Neural progenitor cell (in vitro differentiated cells): ENCODE results near the gene SMOC2. TPM values are rescaled to one million over a fixed set of nuclear protein-coding genes. Genes with fewer than 3 reads are reported as not detected.

ENCODE experiments used
- DNase-seq: peaks from one replicate; pipeline ENCODE4 v3.0.0-alpha.2; 2016; ENCODE audit warnings: low spot score
- H2AFZ ChIP-seq: fragments of 200-600 bp; sonication (generic); replicated peaks from 2 replicates; pipeline ENCODE4 v1.6.1; 2016; ENCODE audit warnings: antibody characterized with exemption
- H3F3A ChIP-seq: fragments of 200-600 bp; sonication (generic); 2 replicates; pipeline ENCODE4 v1.6.1; 2016; ENCODE audit warnings: antibody characterized with exemption, low read depth
- H3K27ac ChIP-seq: fragments of 200-600 bp; sonication (generic); 2 replicates; pipeline ENCODE4 v1.5.1; 2016; ENCODE audit warnings: mild to moderate bottlenecking
- H3K27me3 ChIP-seq: fragments of 200-600 bp; sonication (generic); 2 replicates; pipeline ENCODE4 v1.6.1; 2016; ENCODE audit warnings: mild to moderate bottlenecking, moderate library complexity
- H3K36me3 ChIP-seq: fragments of 200-600 bp; sonication (generic); 2 replicates; pipeline ENCODE4 v1.5.1; 2016
- H3K4me1 ChIP-seq: fragments of 200-600 bp; sonication (generic); 2 replicates; pipeline ENCODE4 v1.6.1; 2016; ENCODE audit warnings: mixed run types
- H3K4me2 ChIP-seq: fragments of 200-600 bp; sonication (generic); 2 replicates; pipeline ENCODE4 v1.6.1; 2016
- H3K4me3 ChIP-seq: fragments of 200-600 bp; sonication (generic); 2 replicates; pipeline ENCODE4 v1.5.1; 2016
- H3K79me2 ChIP-seq: fragments of 200-600 bp; sonication (generic); 2 replicates; pipeline ENCODE4 v1.6.1; 2016; ENCODE audit warnings: low read depth
- H3K9ac ChIP-seq: fragments of 200-600 bp; sonication (generic); 2 replicates; pipeline ENCODE4 v1.6.1; 2016
- H3K9me3 ChIP-seq: fragments of 200-600 bp; sonication (generic); 2 replicates; pipeline ENCODE4 v1.5.1; 2016; ENCODE audit warnings: low read depth
- H4K20me1 ChIP-seq: fragments of 200-600 bp; sonication (generic); 2 replicates; pipeline ENCODE4 v1.6.1; 2016; ENCODE audit warnings: low read depth
- H3K27ac Mint-ChIP-seq: 3 replicates; pipeline ENCODE4 v1.8.0; 2021; ENCODE audit warnings: mixed read lengths
- H3K27me3 Mint-ChIP-seq: 2 replicates; pipeline ENCODE4 v1.8.0; 2022; ENCODE audit warnings: low read depth, mild to moderate bottlenecking, inconsistent platforms, moderate library complexity, mixed read lengths; ENCODE audit not compliant: insufficient read depth
- H3K36me3 Mint-ChIP-seq: 3 replicates; pipeline ENCODE4 v1.8.0; 2021; ENCODE audit warnings: mixed read lengths
- H3K4me1 Mint-ChIP-seq: 3 replicates; pipeline ENCODE4 v1.8.0; 2021; ENCODE audit warnings: mixed read lengths
- H3K4me3 Mint-ChIP-seq: 3 replicates; pipeline ENCODE4 v1.8.0; 2021; ENCODE audit warnings: mild to moderate bottlenecking, moderate library complexity, mixed read lengths
- H3K9me3 Mint-ChIP-seq: 3 replicates; pipeline ENCODE4 v1.8.0; 2020; ENCODE audit warnings: mixed read lengths
- CTCF ChIP-seq: fragments of 200-600 bp; sonication (generic); IDR thresholded peaks from 2 replicates; pipeline ENCODE4 v1.5.1; 2017; ENCODE audit warnings: antibody characterized with exemption, mild to moderate bottlenecking
- EZH2 ChIP-seq: fragments of 200-600 bp; sonication (generic); IDR thresholded peaks from 2 replicates; pipeline ENCODE4 v1.6.1; 2017; ENCODE audit warnings: antibody characterized with exemption, mild to moderate bottlenecking, moderate library complexity
- EZH2phosphoT487 ChIP-seq: fragments of 200-600 bp; sonication (generic); IDR thresholded peaks from 2 replicates; pipeline ENCODE4 v1.6.1; 2017; ENCODE audit warnings: antibody characterized with exemption
- total RNA-seq: library from RNA; depleted of rRNA; stranded (reverse); fragments of >200 nt; gene quantifications from 2 replicates; pipeline ENCODE4 v1.2.3, GENCODE V29; 2015; ENCODE audit warnings: low replicate concordance

Gene SMOC2
- total RNA-seq, 1 donor from 2014 or later, result 0.75 TPM

- no peaks in the 10 kb centered on the region for H3K9me3 ChIP-seq
- no peak overlapping the region for H3K27ac ChIP-seq
- H2AFZ ChIP-seq, result no peak overlapping the region
- H3K27me3 Mint-ChIP-seq, result peaks cover 12% of the 10 kb centered on the region
- H3K4me3 ChIP-seq, result no peak overlapping the region
- no peak for DNase-seq
- no peak overlapping the region for H3K9ac ChIP-seq
- H3K36me3 Mint-ChIP-seq, result no peaks in the 10 kb centered on the region
- no peak overlapping the region for H3K4me3 Mint-ChIP-seq
- no peak overlapping the region for H3K27ac Mint-ChIP-seq
- no peaks in the 10 kb centered on the region for H3F3A ChIP-seq
- peaks cover 29% of the 10 kb centered on the region for H3K4me1 Mint-ChIP-seq
- no peaks in the 10 kb centered on the region for H3K36me3 ChIP-seq
- no peaks in the 10 kb centered on the region for H3K79me2 ChIP-seq
- peaks cover 9% of the 10 kb centered on the region for H3K4me1 ChIP-seq
- no peaks in the 10 kb centered on the region for H4K20me1 ChIP-seq
- H3K4me2 ChIP-seq, result no peak overlapping the region
- H3K9me3 Mint-ChIP-seq, result no peaks in the 10 kb centered on the region
- no peaks in the 10 kb centered on the region for H3K27me3 ChIP-seq
- no peak for TF ChIP-seq EZH2
- TF ChIP-seq CTCF, result no peak
- TF ChIP-seq EZH2phosphoT487, result no peak
Measured at GRCh38 chr6:168606722-168607121, 165.7 kb downstream of the SMOC2 start.

- Mint-ChIP-seq H3K4me3 (no peak overlapping the region), H3K36me3 (no peaks in the 10 kb centered on the region), H3K27ac (peak overlapping the region; percentile 75), H3K4me1 (peaks cover 23% of the 10 kb centered on the region), H3K9me3 (no peaks in the 10 kb centered on the region), H3K27me3 (peaks cover 12% of the 10 kb centered on the region)
- no peak overlapping the region for H3K27ac ChIP-seq
- H3K9me3 ChIP-seq, result no peaks in the 10 kb centered on the region
- no peaks in the 10 kb centered on the region for H3K36me3 ChIP-seq
- H3K27me3 ChIP-seq, result no peaks in the 10 kb centered on the region
- no peaks in the 10 kb centered on the region for H4K20me1 ChIP-seq
- peak; percentile 67 for DNase-seq
- H3F3A ChIP-seq, result no peaks in the 10 kb centered on the region
- H3K9ac ChIP-seq, result no peak overlapping the region
- peaks cover 9% of the 10 kb centered on the region for H3K4me1 ChIP-seq
- no peak for TF ChIP-seq CTCF
- TF ChIP-seq EZH2phosphoT487, result no peak
- TF ChIP-seq EZH2, result no peak
- H3K4me3 ChIP-seq, result no peak overlapping the region
- peak overlapping the region; percentile 63 for H2AFZ ChIP-seq
- H3K79me2 ChIP-seq, result no peaks in the 10 kb centered on the region
- H3K4me2 ChIP-seq, result peak overlapping the region; percentile 1
Measured at GRCh38 chr6:168607272-168608112, 166.5 kb downstream of the SMOC2 start.

DNA sequence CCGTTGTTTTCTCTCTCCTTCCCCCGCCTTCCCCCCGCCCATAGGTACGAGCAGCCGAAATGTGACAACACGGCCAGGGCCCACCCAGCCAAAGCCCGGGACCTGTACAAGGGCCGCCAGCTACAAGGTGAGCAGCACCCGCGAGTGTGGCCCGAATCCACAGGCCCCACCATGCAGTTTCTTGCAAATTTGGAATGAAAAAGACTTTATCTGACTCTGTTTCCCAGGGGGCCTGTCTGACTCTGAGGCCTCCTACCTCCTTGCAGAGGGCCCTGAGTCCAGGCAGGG lies 167.1 kb downstream of the SMOC2 start:
- Histone ChIP-seq H3K9ac (no peak overlapping the region), H3K79me2 (no peaks in the 10 kb centered on the region), H3F3A (no peaks in the 10 kb centered on the region), H3K27ac (no peak overlapping the region), H3K36me3 (no peaks in the 10 kb centered on the region), H3K4me1 (peaks cover 9% of the 10 kb centered on the region), H2AFZ (peak overlapping the region; percentile 63), H3K27me3 (no peaks in the 10 kb centered on the region), H3K4me2 (peak overlapping the region; percentile 1), H4K20me1 (no peaks in the 10 kb centered on the region), H3K9me3 (no peaks in the 10 kb centered on the region), H3K4me3 (no peak overlapping the region)
- Mint-ChIP-seq H3K27me3 (peaks cover 12% of the 10 kb centered on the region), H3K9me3 (no peaks in the 10 kb centered on the region), H3K4me3 (no peak overlapping the region), H3K27ac (peak overlapping the region; percentile 60), H3K4me1 (peaks cover 19% of the 10 kb centered on the region), H3K36me3 (no peaks in the 10 kb centered on the region)
- DNase-seq, result no peak
- TF ChIP-seq CTCF, result no peak
